Dendritic cell treated with granulocyte-macrophage colony-stimulating factor and Interleukin-4, amounts not matched to agents 40 ng/mL and 50 ng/mL, for 4 days (primary cell): ENCODE data around the gene FLCN.

ENCODE experiments used
- H3K27ac Mint-ChIP-seq: one replicate; pipeline ENCODE4 v1.8.0; 2022; ENCODE audit warnings: mild to moderate bottlenecking, mixed read lengths
- H3K27me3 Mint-ChIP-seq: one replicate; pipeline ENCODE4 v1.8.0; 2022; ENCODE audit warnings: mild to moderate bottlenecking, mixed read lengths
- H3K36me3 Mint-ChIP-seq: one replicate; pipeline ENCODE4 v1.8.0; 2022; ENCODE audit warnings: low read depth, mixed read lengths
- H3K4me1 Mint-ChIP-seq: one replicate; pipeline ENCODE4 v1.8.0; 2022; ENCODE audit warnings: low read depth, mixed read lengths
- H3K4me3 Mint-ChIP-seq: one replicate; pipeline ENCODE4 v1.8.0; 2022; ENCODE audit warnings: mild to moderate bottlenecking, moderate library complexity, mixed read lengths
- H3K9me3 Mint-ChIP-seq: one replicate; pipeline ENCODE4 v1.8.0; 2022; ENCODE audit warnings: mixed read lengths
- intact Hi-C: fragments of 100-400 bp; cut with micrococcal nuclease; formaldehyde crosslinking; loops from one replicate; pipeline ENCODE4 v1.15.0; 2022

FLCN gene

DNA sequence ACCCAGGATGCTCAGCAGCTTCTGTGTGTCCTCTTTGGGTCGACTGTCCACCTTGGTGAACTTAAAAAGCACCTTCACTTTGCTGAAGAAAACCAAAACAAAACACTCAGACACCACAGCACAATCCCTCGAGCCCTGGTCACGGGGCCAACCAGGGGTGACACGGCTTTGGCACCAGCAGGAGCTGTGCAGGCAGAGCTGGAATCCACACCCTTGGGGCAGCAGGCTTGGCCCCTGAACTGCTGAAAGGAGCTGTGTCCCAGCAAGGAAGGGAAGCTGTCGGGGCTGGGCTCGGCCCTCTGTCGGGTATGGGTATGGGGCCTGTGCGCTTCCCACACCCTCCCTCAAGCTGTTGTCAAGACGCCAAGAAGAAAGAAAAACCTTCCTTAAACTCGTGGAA lies 23.2 kb downstream of the FLCN start:
- H3K4me3 Mint-ChIP-seq: no peak overlapping the region
- peaks cover 81% of the 10 kb centered on the region for H3K36me3 Mint-ChIP-seq
- H3K4me1 Mint-ChIP-seq: no peaks in the 10 kb centered on the region
- H3K9me3 Mint-ChIP-seq: no peaks in the 10 kb centered on the region
- H3K27me3 Mint-ChIP-seq: no peaks in the 10 kb centered on the region
- intact Hi-C loops: no loop called here
- no peak overlapping the region for H3K27ac Mint-ChIP-seq

DNA sequence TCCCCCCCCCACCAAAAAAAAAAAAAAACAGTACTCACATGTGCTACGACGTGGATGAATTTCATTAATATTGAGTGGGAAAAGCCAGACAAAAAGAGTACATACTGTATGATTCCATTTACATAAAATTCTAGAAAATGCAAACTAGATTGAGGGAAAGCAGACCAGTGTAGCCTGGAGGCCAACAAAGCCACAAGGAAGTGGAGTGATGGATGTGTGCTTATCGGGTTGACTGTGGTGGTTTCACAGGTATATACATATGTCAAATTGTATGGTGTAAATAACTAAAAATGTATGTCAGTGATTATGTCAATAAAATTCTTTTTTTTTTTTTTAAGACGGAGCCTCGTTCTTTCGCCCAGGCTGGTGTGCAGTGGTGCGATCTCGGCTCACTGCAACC lies 29.0 kb downstream of the FLCN start:
- Mint-ChIP-seq H3K36me3 (peaks cover 32% of the 10 kb centered on the region), H3K4me3 (no peak overlapping the region), H3K4me1 (peaks cover 33% of the 10 kb centered on the region), H3K9me3 (no peaks in the 10 kb centered on the region), H3K27ac (no peak overlapping the region), H3K27me3 (peaks cover 15% of the 10 kb centered on the region)
- intact Hi-C loops: loop anchor here (2.0 kb wide), 1 partner anchor 57 kb away; no protein-coding TSS in a partner anchor

DNA sequence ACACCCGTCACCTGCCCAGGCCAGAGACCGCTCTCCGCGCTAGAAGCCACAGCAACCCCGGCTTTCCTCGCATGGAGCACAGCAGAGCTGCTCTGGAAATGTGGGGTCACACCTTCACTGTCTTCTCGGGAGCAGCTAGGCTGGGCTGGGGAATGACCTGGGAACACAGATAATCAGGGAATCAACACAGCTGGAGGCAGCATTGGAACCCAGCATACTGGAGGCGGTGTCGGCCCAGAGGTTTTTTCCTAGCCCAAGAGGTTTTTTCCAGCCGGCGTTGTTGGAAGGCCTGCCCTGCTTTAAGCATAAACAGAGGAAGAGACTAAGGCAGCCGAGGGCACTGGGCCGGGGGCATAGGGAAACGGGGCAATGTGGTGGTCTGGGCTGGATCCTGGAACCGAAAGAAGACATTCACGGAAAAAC lies 30.0 kb downstream of the FLCN start:
- Mint-ChIP-seq H3K27me3 (peaks cover 15% of the 10 kb centered on the region), H3K9me3 (no peaks in the 10 kb centered on the region), H3K4me3 (peak overlapping the region; percentile 77), H3K27ac (peak overlapping the region; percentile 84), H3K4me1 (peaks cover 33% of the 10 kb centered on the region), H3K36me3 (peaks cover 35% of the 10 kb centered on the region)
- intact Hi-C loops: loop anchor here (2.0 kb wide), 1 partner anchor 56 kb away; no protein-coding TSS in a partner anchor

DNA sequence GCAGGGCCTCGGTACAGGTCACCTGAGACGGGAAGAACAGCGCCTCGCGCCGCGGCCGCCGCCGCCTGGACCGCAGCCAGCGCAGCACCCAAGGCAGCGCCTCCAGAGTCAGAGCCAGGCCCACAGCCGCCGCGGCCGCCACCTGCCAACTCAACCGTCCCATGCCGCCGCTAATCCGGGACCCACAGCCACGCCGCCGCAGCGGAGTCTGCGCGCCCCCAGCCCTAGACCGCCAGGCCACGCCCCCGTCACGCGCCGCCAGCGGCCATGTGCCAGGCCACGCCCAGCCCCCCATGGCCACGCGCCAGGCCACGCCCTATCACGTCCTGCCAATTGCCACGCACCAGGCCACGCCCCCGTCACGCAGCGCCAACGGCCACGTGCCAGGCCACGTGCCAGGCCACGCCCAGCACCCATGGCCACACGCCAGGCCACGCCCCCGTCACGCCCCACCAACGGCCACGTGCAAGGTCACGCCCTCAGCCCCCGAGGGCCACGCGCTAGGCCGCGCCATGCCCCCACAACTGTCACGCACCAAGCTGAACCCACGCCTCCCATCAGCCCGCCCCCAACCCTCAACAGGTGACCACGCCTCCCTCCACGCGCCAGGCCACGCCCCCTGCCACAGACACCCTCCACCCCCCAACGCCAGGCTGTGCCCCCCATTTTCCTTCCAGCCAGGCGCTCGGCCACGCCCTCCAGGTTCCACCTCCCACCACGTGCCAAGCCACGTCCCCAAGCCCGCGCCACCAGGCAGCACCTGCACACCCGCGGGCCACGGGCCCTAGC lies 30.6 kb downstream of the FLCN start, which contains the start of gene PLD6:
Gene PLD6 (minus strand): TSS at position 210 of the 789 bp plus-strand sequence. CDS start 47 bp downstream, at position 163.
- Mint-ChIP-seq H3K27ac (peak within 1 kb of the TSS; percentile 84), H3K4me1 (peaks cover 33% of the 10 kb centered on the region), H3K9me3 (no peaks in the 10 kb centered on the region), H3K4me3 (peak within 1 kb of the TSS; percentile 77), H3K27me3 (peaks cover 15% of the 10 kb centered on the region), H3K36me3 (peaks cover 35% of the 10 kb centered on the region)
- intact Hi-C loops: loop anchor here (2.0 kb wide), 1 partner anchor 56 kb away; no protein-coding TSS in a partner anchor

DNA sequence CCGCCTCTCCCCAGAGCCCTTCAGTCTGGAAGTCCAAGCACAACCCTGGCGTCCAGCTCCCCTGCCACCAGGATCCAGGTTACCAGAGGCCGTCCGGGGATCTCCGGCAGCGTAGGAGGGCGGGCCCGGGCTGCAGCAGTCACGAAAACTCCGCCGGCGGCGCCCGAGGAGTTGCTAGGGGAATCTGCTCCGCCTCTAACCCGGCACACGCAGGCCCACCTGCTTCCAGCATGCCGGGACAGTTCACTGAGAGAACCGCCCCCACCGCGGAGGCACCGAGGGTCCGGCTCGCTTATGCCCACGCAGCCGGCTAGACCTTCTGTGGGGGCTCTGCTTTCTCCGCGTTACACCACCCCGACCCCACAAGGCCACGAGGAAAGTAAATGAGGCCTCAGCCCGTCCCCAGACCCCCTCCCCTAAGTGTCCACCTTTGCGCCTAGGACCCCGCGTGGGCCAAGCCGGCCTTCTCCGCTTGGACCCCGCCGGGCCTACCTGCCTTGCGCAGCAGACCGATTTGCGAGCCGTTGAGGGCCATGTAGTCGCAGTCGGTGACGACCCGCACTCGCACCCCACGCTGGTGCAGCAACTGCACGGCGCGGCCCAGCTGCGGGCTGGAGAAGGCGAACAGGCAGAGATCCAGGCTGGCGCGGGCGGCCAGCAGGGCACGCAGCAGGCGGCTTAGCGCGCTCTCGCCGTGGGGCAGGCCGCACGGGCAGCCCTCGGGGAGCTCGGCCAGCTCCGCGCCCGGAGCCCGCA lies 31.4 kb downstream of the FLCN start:
- peak overlapping the region; percentile 77 for H3K4me3 Mint-ChIP-seq
- H3K36me3 Mint-ChIP-seq: peaks cover 31% of the 10 kb centered on the region
- peak overlapping the region; percentile 84 for H3K27ac Mint-ChIP-seq
- H3K9me3 Mint-ChIP-seq: no peaks in the 10 kb centered on the region
- intact Hi-C loops: loop anchor here (2.0 kb wide), 1 partner anchor 55 kb away; no protein-coding TSS in a partner anchor
- H3K27me3 Mint-ChIP-seq: peaks cover 15% of the 10 kb centered on the region
- peaks cover 33% of the 10 kb centered on the region for H3K4me1 Mint-ChIP-seq

DNA sequence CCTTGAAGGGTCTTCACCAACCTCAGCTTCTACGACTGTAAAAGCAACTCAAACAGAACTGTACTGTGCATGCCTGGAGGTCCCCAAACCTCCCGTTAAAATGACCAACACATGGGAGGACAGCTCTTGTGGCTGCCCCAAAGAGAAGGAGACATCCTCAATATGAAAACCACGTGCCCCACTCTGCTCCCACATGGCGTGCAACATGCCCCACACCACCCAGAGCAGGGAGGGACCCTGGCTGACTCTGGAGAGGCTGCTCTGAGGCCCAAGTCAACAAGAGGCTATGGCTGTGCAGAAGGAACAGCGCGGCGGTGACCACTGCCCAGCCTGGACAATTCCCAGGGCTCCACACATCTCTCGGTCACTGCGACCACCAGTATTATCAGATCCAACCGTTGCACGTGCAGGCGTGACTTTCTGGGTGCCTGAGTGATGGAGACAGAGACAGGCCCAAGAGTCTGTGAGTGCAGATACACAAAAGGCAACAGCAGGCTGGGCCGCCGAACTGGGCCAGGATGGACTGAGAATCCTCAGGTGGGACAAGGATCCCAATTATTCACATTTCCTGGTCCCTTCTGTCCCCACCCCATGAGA lies 32.2 kb downstream of the FLCN start:
- intact Hi-C loops: no loop called here
- Mint-ChIP-seq H3K9me3 (no peaks in the 10 kb centered on the region), H3K27ac (peak overlapping the region; percentile 84), H3K4me3 (peak overlapping the region; percentile 77), H3K4me1 (peaks cover 33% of the 10 kb centered on the region), H3K36me3 (peaks cover 30% of the 10 kb centered on the region), H3K27me3 (peaks cover 15% of the 10 kb centered on the region)

DNA sequence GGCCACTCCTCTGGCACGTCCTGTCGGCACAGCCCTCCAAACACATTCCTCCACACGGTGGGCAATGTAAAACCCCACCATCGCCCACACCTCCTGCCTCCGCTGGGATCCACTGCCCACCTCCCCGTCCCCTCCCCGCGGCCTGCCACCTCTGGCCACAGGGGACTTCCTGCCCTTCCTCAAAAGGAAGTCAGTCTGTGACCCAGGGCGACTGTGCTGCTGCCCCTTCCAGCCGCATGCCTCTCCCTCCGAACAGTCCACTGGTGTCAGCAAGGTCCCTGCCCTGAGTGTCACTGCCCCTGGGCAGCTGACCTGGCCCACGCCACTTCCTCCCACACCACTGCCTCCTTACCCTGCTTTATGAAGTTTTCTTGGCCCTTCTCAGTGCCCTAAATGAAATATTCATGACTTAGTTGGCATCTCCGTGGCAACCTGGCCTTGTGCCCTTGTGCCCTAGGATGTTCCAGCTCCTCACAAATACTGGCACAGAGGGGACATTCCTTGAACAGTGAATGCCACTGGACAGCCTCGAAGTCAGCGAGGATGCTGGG lies 32.9 kb downstream of the FLCN start:
- peaks cover 15% of the 10 kb centered on the region for H3K27me3 Mint-ChIP-seq
- H3K27ac Mint-ChIP-seq: peak overlapping the region; percentile 84
- H3K36me3 Mint-ChIP-seq: peaks cover 30% of the 10 kb centered on the region
- H3K4me3 Mint-ChIP-seq: no peak overlapping the region
- H3K9me3 Mint-ChIP-seq: no peaks in the 10 kb centered on the region
- peaks cover 33% of the 10 kb centered on the region for H3K4me1 Mint-ChIP-seq
- intact Hi-C loops: no loop called here

DNA sequence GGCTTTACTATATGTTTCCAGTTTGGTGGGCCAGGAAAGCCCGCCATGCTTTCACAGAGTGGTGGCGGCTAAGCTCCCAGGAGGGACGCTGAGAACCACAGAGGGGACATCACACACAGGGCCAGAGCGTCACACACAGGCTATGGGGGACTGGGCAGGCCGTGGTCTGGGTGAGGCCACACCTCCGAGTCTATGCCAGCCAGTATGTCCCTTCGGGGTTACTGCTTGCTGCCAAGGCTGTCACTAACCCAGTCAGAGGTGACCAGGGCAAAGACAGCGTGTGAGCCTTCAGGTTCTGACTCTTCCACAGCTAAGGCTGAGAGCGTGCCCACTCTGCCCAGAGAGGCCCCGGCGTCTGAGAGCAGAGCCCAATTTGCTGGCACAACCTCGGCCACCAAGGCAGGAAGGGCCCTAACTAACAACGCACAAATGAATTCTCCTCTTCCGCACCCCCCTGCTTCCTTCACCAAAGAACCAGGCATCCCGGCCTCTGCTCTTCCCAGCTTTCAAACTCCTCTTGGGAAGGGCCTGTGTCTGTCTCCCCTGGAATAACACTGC lies 33.7 kb downstream of the FLCN start:
- Mint-ChIP-seq H3K4me1 (peaks cover 33% of the 10 kb centered on the region), H3K27ac (no peak overlapping the region), H3K36me3 (peaks cover 30% of the 10 kb centered on the region), H3K27me3 (peaks cover 15% of the 10 kb centered on the region), H3K9me3 (no peaks in the 10 kb centered on the region), H3K4me3 (no peak overlapping the region)
- intact Hi-C loops: no loop called here

DNA sequence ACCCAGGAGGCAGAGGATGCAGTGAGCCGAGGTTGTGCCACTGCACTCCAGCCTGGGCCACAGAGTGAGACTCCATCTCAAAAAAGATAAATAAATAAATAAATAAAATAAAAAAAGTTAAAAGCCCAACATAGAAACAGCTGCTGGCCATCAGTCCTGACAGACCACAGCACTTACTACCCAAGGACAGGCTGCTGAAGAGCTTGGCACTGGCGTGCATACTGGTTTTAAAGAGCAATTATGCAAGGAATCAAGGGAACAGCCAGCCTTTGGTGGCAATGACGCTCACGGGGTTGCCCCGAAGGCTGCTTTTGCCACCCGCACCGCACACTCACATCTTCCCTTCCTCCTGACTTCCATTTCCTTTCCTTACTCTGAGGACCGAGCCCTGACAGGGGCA lies 35.1 kb downstream of the FLCN start:
- Mint-ChIP-seq H3K4me1 (peaks cover 32% of the 10 kb centered on the region), H3K9me3 (no peaks in the 10 kb centered on the region), H3K4me3 (no peak overlapping the region), H3K27ac (no peak overlapping the region), H3K36me3 (peaks cover 30% of the 10 kb centered on the region), H3K27me3 (peaks cover 15% of the 10 kb centered on the region)
- intact Hi-C loops: no loop called here

DNA sequence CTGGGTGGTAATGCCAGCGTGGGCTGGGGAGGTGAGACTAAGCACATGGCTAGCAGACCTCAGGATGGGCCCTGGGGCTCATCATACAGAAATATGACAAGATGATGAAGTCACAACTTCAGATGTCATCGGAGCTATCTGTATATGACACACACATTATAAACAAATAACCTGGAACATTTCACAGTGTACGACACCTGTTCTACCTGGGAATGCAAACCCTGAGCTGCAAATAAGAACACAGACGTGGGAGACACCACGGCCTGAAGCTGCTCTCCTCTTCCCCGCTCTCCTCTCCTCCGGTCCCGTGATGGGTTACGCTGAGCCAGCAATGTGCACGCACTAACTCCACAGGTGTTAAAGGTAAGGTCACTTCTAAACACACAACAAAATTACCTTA lies 35.7 kb downstream of the FLCN start:
- no peak overlapping the region for H3K27ac Mint-ChIP-seq

DNA sequence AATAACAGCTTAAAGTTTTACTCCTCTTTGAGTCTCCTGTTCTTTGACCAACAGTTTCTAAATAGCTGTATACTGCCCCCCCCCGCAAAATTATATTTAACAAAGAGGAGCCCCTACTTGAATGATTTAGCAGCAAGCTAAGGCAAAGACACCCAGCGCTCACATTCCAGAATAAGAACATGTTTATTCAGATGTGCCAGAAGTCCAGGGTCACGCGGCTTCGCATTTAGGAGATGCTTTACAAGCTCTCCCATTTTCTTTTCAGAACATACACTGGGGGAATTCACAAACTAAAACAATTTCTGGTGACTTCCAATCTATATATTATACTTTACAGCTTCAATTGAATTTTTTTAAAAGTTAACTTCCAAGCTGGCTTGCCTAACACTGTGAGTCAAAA lies 36.1 kb downstream of the FLCN start:
- Mint-ChIP-seq H3K27ac (no peak overlapping the region), H3K36me3 (peaks cover 30% of the 10 kb centered on the region), H3K4me1 (peaks cover 25% of the 10 kb centered on the region), H3K9me3 (no peaks in the 10 kb centered on the region), H3K4me3 (no peak overlapping the region), H3K27me3 (peaks cover 12% of the 10 kb centered on the region)
- intact Hi-C loops: no loop called here

More for the DNA sequence above, 35.7 kb downstream of the FLCN start:
- H3K27me3 Mint-ChIP-seq: peaks cover 12% of the 10 kb centered on the region
- no peak overlapping the region for H3K4me3 Mint-ChIP-seq
- H3K9me3 Mint-ChIP-seq: no peaks in the 10 kb centered on the region
- peaks cover 30% of the 10 kb centered on the region for H3K36me3 Mint-ChIP-seq
- intact Hi-C loops: no loop called here
- peaks cover 26% of the 10 kb centered on the region for H3K4me1 Mint-ChIP-seq

DNA sequence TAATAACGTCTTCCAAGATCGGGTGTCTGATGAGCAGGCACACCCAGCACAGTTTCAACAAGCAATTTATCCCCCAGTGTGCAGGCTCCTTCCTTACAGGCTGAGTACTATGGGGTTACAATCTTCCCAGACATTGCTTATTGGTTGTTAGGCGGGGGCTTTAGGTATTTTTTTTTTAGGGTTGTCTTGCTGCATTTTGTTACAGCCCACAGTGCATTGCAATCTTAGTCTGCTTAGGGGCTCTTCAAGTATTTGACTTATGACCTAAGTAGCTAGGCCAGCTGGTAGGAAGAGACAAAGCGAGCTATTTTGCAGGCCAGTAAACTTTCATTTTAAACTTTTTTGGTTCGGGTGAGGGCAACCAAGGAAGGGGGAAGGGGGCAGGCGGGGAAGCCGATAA lies 36.7 kb downstream of the FLCN start:
- Mint-ChIP-seq H3K27ac (no peak overlapping the region), H3K27me3 (peaks cover 10% of the 10 kb centered on the region), H3K4me1 (peaks cover 20% of the 10 kb centered on the region), H3K9me3 (no peaks in the 10 kb centered on the region), H3K36me3 (peaks cover 30% of the 10 kb centered on the region), H3K4me3 (no peak overlapping the region)
- intact Hi-C loops: no loop called here

DNA sequence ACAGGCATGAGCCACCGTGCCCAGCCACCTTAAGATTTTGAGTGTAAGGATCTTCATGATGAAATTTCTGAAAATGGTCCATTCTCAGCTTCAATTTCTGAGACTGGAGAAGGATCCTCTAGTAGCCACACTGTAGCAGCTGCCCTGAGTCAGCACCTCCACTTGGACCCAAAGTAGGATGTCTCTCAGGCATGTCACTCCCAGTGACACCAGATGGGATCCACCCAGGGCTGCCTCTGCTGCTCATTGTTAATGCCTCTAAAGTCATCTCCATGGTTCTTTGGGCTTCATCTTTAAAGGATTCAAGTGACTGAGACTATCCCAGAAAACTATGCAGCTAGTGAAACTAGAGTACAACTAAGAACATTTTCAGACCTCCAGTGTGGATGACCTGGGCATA lies 38.7 kb downstream of the FLCN start:
- peaks cover under 1% of the 10 kb centered on the region for H3K4me1 Mint-ChIP-seq
- intact Hi-C loops: no loop called here
- H3K27me3 Mint-ChIP-seq: no peaks in the 10 kb centered on the region
- no peaks in the 10 kb centered on the region for H3K9me3 Mint-ChIP-seq
- H3K27ac Mint-ChIP-seq: no peak overlapping the region
- no peak overlapping the region for H3K4me3 Mint-ChIP-seq
- peaks cover 22% of the 10 kb centered on the region for H3K36me3 Mint-ChIP-seq
